WTC11 (cell line): Measurements from ENCODE around the gene PRR7. TPM values are rescaled to one million over a fixed set of nuclear protein-coding genes. Genes with fewer than 3 reads are reported as not detected.

Source experiments
- ATAC-seq: fragments of 200-7000 bp; cut with Tn5 transposase; 2 replicates; pipeline ENCODE4 v1.10.0; 2021; ENCODE audit warnings: mild to moderate bottlenecking, moderate library complexity
- CTCF ChIA-PET: fragments of 300-600 bp; sonication (Branson Sonifier 250); formaldehyde crosslinking; loops from one replicate; lab custom pipeline; 2021; ENCODE audit warnings: antibody characterized with exemption; lab: Charles Lee
- POLR2A ChIA-PET: fragments of 350-600 bp; sonication (Branson Sonifier 250); formaldehyde crosslinking; loops from one replicate; lab custom pipeline; 2021; ENCODE audit warnings: antibody characterized with exemption; lab: Charles Lee
- DNase-seq: peaks from one replicate; pipeline ENCODE4 v3.0.0; 2021; ENCODE audit warnings: low spot score
- H3K27ac Mint-ChIP-seq: 2 replicates; pipeline ENCODE4 v1.8.0; 2021; ENCODE audit warnings: mixed read lengths
- H3K27me3 Mint-ChIP-seq: 2 replicates; pipeline ENCODE4 v1.8.0; 2021; ENCODE audit warnings: low read depth, mild to moderate bottlenecking, moderate library complexity, mixed read lengths
- H3K36me3 Mint-ChIP-seq: 2 replicates; pipeline ENCODE4 v1.8.0; 2021; ENCODE audit warnings: mixed read lengths
- H3K4me1 Mint-ChIP-seq: 2 replicates; pipeline ENCODE4 v1.8.0; 2022; ENCODE audit warnings: mixed read lengths
- H3K4me3 Mint-ChIP-seq: 2 replicates; pipeline ENCODE4 v1.8.0; 2021; ENCODE audit warnings: mild to moderate bottlenecking, moderate library complexity, mixed read lengths
- H3K9me3 Mint-ChIP-seq: 2 replicates; pipeline ENCODE4 v1.8.0; 2021; ENCODE audit warnings: mixed read lengths
- ARID4B ChIP-seq: sonication (generic); formaldehyde crosslinking; IDR thresholded peaks from 2 replicates; pipeline ENCODE4 v1.8.0; 2023; ENCODE audit warnings: missing genetic modification reagents, mild to moderate bottlenecking, borderline replicate concordance
- CBFB ChIP-seq: sonication (generic); formaldehyde crosslinking; IDR thresholded peaks from 2 replicates; pipeline ENCODE4 v1.8.1; 2022; ENCODE audit warnings: mild to moderate bottlenecking, low read depth, missing genetic modification reagents
- ELF4 ChIP-seq: sonication (generic); formaldehyde crosslinking; IDR thresholded peaks from 2 replicates; pipeline ENCODE4 v1.8.1; 2022; ENCODE audit warnings: low read depth, mild to moderate bottlenecking, moderate library complexity, missing genetic modification reagents
- ESRRA ChIP-seq: sonication (generic); formaldehyde crosslinking; IDR thresholded peaks from 2 replicates; pipeline ENCODE4 v1.8.1; 2022; ENCODE audit warnings: mild to moderate bottlenecking, missing genetic modification reagents, borderline replicate concordance
- ETV6 ChIP-seq: sonication (generic); formaldehyde crosslinking; IDR thresholded peaks from 2 replicates; pipeline ENCODE4 v1.8.1; 2022; ENCODE audit warnings: mild to moderate bottlenecking, missing genetic modification reagents
- FOXK1 ChIP-seq: sonication (generic); formaldehyde crosslinking; IDR thresholded peaks from 2 replicates; pipeline ENCODE4 v1.8.0; 2022; ENCODE audit warnings: mild to moderate bottlenecking, moderate library complexity, missing genetic modification reagents
- JUN ChIP-seq: sonication (generic); formaldehyde crosslinking; IDR thresholded peaks from 2 replicates; pipeline ENCODE4 v1.8.0; 2023; ENCODE audit warnings: mild to moderate bottlenecking, missing genetic modification reagents
- MYBL2 ChIP-seq: sonication (generic); formaldehyde crosslinking; IDR thresholded peaks from 2 replicates; pipeline ENCODE4 v1.8.1; 2023; ENCODE audit warnings: mild to moderate bottlenecking, moderate library complexity, missing genetic modification reagents
- NR3C1 ChIP-seq: sonication (generic); formaldehyde crosslinking; conservative IDR thresholded peaks from 2 replicates; pipeline ENCODE4 v1.8.1; 2023; ENCODE audit warnings: low read depth, mild to moderate bottlenecking, missing genetic modification reagents
- PRDM15 ChIP-seq: sonication (generic); formaldehyde crosslinking; IDR thresholded peaks from 2 replicates; pipeline ENCODE4 v1.8.0; 2022; ENCODE audit warnings: missing genetic modification reagents
- ZNF396 ChIP-seq: fragments of 250-450 bp; sonication (Bioruptor Pico); IDR thresholded peaks from 2 replicates; pipeline ENCODE4 v1.8.0; 2021; ENCODE audit warnings: mild to moderate bottlenecking, moderate library complexity, borderline replicate concordance
- total RNA-seq: library from RNA; stranded (reverse); gene quantifications from 3 replicates; pipeline ENCODE4 v1.2.3, GENCODE V29; 2021
- TF ChIP-seq, protein P1 (sequence below): sonication (generic); formaldehyde crosslinking; IDR thresholded peaks from 2 replicates; pipeline ENCODE4 v1.8.0; 2022; ENCODE audit warnings: mild to moderate bottlenecking, missing genetic modification reagents
- TF ChIP-seq, protein P2 (sequence below): fragments of 250-450 bp; sonication (Bioruptor Pico); IDR thresholded peaks from 2 replicates; pipeline ENCODE4 v1.9.0; 2021; ENCODE audit warnings: mild to moderate bottlenecking
- TF ChIP-seq, protein P3 (sequence below): sonication (generic); formaldehyde crosslinking; IDR thresholded peaks from 2 replicates; pipeline ENCODE4 v1.8.1; 2022; ENCODE audit warnings: mild to moderate bottlenecking, missing genetic modification reagents, moderate library complexity, borderline replicate concordance
- TF ChIP-seq, protein P4 (sequence below): sonication (generic); formaldehyde crosslinking; IDR thresholded peaks from 2 replicates; pipeline ENCODE4 v1.8.1; 2023; ENCODE audit warnings: mild to moderate bottlenecking, missing genetic modification reagents

Gene PRR7
- total RNA-seq, 1 experiment from 2014 or later, result 13.1 TPM

- TF ChIP-seq, protein P1, sequence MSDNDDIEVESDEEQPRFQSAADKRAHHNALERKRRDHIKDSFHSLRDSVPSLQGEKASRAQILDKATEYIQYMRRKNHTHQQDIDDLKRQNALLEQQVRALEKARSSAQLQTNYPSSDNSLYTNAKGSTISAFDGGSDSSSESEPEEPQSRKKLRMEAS (CRISPR knock-in tag), result no peak
- no peak for TF ChIP-seq FOXK1 (CRISPR knock-in tag)
- no peak for TF ChIP-seq CBFB
- TF ChIP-seq, protein P2, sequence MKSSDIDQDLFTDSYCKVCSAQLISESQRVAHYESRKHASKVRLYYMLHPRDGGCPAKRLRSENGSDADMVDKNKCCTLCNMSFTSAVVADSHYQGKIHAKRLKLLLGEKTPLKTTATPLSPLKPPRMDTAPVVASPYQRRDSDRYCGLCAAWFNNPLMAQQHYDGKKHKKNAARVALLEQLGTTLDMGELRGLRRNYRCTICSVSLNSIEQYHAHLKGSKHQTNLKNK (CRISPR knock-in tag), result no peak
- no peak for TF ChIP-seq ESRRA (CRISPR knock-in tag)
- no peak for TF ChIP-seq PRDM15 (CRISPR knock-in tag)
- TF ChIP-seq JUN (CRISPR knock-in tag), result no peak
- ChIA-PET POLR2A (interaction anchor here (0.6 to 1.7 kb wide), 3 partner anchors 19 to 27 kb away, joined by 3 to 5 read pairs (median 3); no protein-coding TSS in a partner anchor), CTCF (interaction anchor here (0.8 to 9.4 kb wide), 7 partner anchors 17 to 119 kb away, joined by 3 to 95 read pairs (median 8); partner anchors contain the start of gene PFN3)
- DNase-seq, result no peak
- Mint-ChIP-seq H3K9me3 (no peaks in the 10 kb centered on the region), H3K4me3 (no peak overlapping the region), H3K27me3 (peaks cover 5% of the 10 kb centered on the region), H3K27ac (no peak overlapping the region), H3K36me3 (peaks cover 3% of the 10 kb centered on the region), H3K4me1 (peaks cover 18% of the 10 kb centered on the region)
- no peak for ATAC-seq
Observed at GRCh38 chr5:177428574-177429217, 17.9 kb upstream of the PRR7 start.

DNA sequence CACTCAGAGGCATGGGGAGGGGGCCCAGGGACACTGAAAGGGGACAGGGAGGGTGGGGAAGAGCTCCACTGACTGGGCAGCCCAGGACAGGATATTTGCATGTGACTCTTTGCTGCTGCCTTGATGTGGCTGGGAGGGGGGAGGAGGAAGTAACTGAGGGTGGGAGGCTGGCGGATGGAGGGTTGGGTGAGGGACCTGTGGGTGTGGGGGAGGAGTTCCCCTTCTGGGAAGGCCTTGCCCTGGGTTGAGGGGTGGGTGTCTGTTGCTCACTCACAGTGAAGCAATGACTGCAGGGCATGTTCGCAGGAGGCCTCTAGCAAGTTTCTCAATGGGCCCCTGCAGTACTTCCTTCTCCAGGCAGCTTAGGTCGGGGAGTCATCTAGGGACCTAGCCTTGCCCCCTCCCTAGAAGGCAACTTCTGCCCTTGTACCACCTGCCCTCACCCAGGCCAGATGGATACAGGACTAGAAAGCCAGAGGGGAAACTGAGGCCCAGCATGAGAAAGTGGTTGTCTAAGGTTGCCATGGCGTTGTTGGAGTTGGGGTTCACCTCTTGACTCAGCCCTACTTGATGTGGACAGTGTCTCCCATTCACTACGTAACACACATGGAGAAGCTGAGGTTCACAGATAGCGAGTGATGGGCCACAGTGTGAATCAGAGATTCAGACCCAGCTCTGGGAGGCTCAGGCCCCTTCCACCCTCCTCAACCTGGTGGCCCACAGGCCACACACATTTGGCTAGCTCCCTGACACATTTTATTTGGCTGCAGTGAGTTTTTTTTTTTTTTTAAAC, 17.2 kb upstream of the PRR7 start:
- peaks cover 18% of the 10 kb centered on the region for H3K4me1 Mint-ChIP-seq
- no peak for ATAC-seq
- no peaks in the 10 kb centered on the region for H3K9me3 Mint-ChIP-seq
- no peak overlapping the region for H3K27ac Mint-ChIP-seq
- TF ChIP-seq ZNF396 (CRISPR knock-in tag) (no peak), ETV6 (CRISPR knock-in tag) (no peak), MYBL2 (CRISPR knock-in tag) (no peak)
- TF ChIP-seq, protein P3, sequence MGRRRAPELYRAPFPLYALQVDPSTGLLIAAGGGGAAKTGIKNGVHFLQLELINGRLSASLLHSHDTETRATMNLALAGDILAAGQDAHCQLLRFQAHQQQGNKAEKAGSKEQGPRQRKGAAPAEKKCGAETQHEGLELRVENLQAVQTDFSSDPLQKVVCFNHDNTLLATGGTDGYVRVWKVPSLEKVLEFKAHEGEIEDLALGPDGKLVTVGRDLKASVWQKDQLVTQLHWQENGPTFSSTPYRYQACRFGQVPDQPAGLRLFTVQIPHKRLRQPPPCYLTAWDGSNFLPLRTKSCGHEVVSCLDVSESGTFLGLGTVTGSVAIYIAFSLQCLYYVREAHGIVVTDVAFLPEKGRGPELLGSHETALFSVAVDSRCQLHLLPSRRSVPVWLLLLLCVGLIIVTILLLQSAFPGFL (CRISPR knock-in tag), result no peak
- TF ChIP-seq, all 79 proteins: peak for 0
- peaks cover 3% of the 10 kb centered on the region for H3K36me3 Mint-ChIP-seq
- DNase-seq, result no peak
- ChIA-PET CTCF (interaction anchor here (0.7 to 9.4 kb wide), 9 partner anchors 16 to 119 kb away, joined by 3 to 95 read pairs (median 5); partner anchors contain the start of gene PFN3), POLR2A (interaction anchor here (0.6 to 1.7 kb wide), 3 partner anchors 18 to 26 kb away, joined by 3 to 5 read pairs (median 3); no protein-coding TSS in a partner anchor)
- H3K27me3 Mint-ChIP-seq, result peaks cover 1% of the 10 kb centered on the region
- H3K4me3 Mint-ChIP-seq, result 0 out of 2 replicates have a peak overlapping the region, but pooled peaks have one; percentile 18

DNA sequence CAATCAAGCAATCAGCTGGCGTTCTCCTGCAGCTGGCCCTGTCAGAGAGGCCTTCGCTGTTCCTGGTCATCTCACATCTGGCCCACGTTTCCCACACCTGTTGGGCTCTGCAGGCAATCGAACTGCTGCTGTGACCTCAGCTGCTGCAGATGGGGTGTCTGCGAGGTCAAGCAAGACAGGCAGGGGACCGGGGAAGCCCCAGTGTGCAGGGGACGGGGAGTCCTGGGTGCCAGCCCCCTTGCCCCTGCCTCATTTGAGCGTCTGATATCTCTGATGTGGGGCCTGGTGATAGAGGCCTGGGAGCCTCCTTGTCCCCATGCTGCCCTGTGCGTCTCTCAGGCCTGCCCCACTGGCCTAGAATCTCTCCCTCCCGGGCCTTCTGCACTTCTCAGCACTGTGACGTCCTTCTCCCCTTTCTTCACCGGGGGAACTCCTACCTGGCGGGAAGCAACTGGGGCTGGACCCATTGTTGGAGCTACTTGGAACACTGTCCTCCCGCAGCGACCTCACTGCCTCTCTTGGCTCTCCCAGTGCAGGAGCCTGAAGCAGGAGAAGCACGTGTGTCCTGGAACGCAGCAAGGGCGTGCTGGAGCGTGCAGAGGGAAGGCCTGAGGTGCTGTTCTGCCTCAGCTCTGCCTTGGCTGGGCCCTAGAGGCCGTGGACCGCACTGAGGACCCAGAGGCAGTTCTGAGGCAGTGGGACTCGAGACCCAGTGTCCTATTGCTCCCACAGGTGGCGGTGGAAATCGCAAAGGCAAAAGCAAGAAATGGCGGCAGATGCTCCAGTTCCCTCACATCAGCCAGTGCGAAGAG, 16.3 kb upstream of the PRR7 start:
- ChIA-PET POLR2A (interaction anchor here (1.7 kb wide), 1 partner anchor 25 kb away, joined by 5 read pairs; no protein-coding TSS in a partner anchor), CTCF (interaction anchor here (0.7 to 9.4 kb wide), 8 partner anchors 17 to 120 kb away, joined by 3 to 95 read pairs (median 5); partner anchors contain the start of gene PFN3)
- peaks cover 3% of the 10 kb centered on the region for H3K36me3 Mint-ChIP-seq
- H3K9me3 Mint-ChIP-seq, result no peaks in the 10 kb centered on the region
- no peaks in the 10 kb centered on the region for H3K27me3 Mint-ChIP-seq
- peaks cover 16% of the 10 kb centered on the region for H3K4me1 Mint-ChIP-seq
- ATAC-seq (no peak), DNase-seq (no peak)
- H3K4me3 Mint-ChIP-seq, result no peak overlapping the region
- peak overlapping the region; percentile 68 for H3K27ac Mint-ChIP-seq
- no peak for TF ChIP-seq NR3C1 (CRISPR knock-in tag)
- TF ChIP-seq ARID4B (CRISPR knock-in tag), result no peak
- no peak for TF ChIP-seq ESRRA (CRISPR knock-in tag)
- TF ChIP-seq ELF4 (CRISPR knock-in tag), result no peak
- TF ChIP-seq, protein P4, sequence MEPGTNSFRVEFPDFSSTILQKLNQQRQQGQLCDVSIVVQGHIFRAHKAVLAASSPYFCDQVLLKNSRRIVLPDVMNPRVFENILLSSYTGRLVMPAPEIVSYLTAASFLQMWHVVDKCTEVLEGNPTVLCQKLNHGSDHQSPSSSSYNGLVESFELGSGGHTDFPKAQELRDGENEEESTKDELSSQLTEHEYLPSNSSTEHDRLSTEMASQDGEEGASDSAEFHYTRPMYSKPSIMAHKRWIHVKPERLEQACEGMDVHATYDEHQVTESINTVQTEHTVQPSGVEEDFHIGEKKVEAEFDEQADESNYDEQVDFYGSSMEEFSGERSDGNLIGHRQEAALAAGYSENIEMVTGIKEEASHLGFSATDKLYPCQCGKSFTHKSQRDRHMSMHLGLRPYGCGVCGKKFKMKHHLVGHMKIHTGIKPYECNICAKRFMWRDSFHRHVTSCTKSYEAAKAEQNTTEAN, result no peak
